H9 (cell line): ENCODE measurements around the gene ANKRD29. TPM values are rescaled to one million over a fixed set of nuclear protein-coding genes. Genes with fewer than 3 reads are reported as not detected.

ENCODE experiments used
- DNase-seq: peaks from one replicate; pipeline ENCODE4 v3.0.0-alpha.2; 2017
- H2AFZ ChIP-seq: one replicate; pipeline ENCODE4 v1.6.1; 2013; ENCODE audit warnings: mild to moderate bottlenecking, low read length, control low read depth, moderate library complexity
- H2AK5ac ChIP-seq: 2 replicates; pipeline ENCODE4 v1.6.1; 2013; ENCODE audit warnings: low read length, control low read depth, mixed read lengths; ENCODE audit not compliant: insufficient read length
- H2BK120ac ChIP-seq: one replicate; pipeline ENCODE4 v1.6.1; 2013; ENCODE audit warnings: low read depth, mild to moderate bottlenecking, low read length, control low read depth, inconsistent platforms; ENCODE audit not compliant: poor library complexity, severe bottlenecking
- H2BK12ac ChIP-seq: 2 replicates; pipeline ENCODE4 v1.6.1; 2013; ENCODE audit warnings: low read length, control low read depth, mixed read lengths, low read depth; ENCODE audit not compliant: insufficient read length
- H2BK15ac ChIP-seq: 2 replicates; pipeline ENCODE4 v1.6.1; 2013; ENCODE audit warnings: low read depth, low read length, control low read depth
- H2BK20ac ChIP-seq: one replicate; pipeline ENCODE4 v1.6.1; 2013; ENCODE audit warnings: low read depth, mild to moderate bottlenecking, low read length, control low read depth, inconsistent platforms; ENCODE audit not compliant: poor library complexity, severe bottlenecking
- H2BK5ac ChIP-seq: 2 replicates; pipeline ENCODE4 v1.6.1; 2013; ENCODE audit warnings: low read length, control low read depth, mixed read lengths; ENCODE audit not compliant: insufficient read length
- H3K14ac ChIP-seq: 2 replicates; pipeline ENCODE4 v1.6.1; 2013; ENCODE audit warnings: low read length, control low read depth; ENCODE audit not compliant: insufficient read depth
- H3K18ac ChIP-seq: 2 replicates; pipeline ENCODE4 v1.6.1; 2013; ENCODE audit warnings: low read depth, mild to moderate bottlenecking, mixed read lengths, low read length, control low read depth; ENCODE audit not compliant: insufficient read length
- H3K23ac ChIP-seq: 2 replicates; pipeline ENCODE4 v1.6.1; 2013; ENCODE audit warnings: low read length, control low read depth, mixed read lengths, low read depth; ENCODE audit not compliant: insufficient read length
- H3K23me2 ChIP-seq: 2 replicates; pipeline ENCODE4 v1.6.1; 2013; ENCODE audit warnings: low read depth, mild to moderate bottlenecking, mixed read lengths, low read length, control low read depth; ENCODE audit not compliant: insufficient read length, poor library complexity, severe bottlenecking
- H3K27ac ChIP-seq: 2 replicates; pipeline ENCODE4 v1.5.1; 2013; ENCODE audit warnings: low read length, control low read depth, mixed read lengths, low read depth; ENCODE audit not compliant: insufficient read length
- H3K27me3 ChIP-seq: 2 replicates; pipeline ENCODE4 v1.6.1; 2013; ENCODE audit warnings: low read length, control low read depth, inconsistent platforms; ENCODE audit not compliant: insufficient read depth
- H3K4ac ChIP-seq: 2 replicates; pipeline ENCODE4 v1.6.1; 2013; ENCODE audit warnings: low read depth, mild to moderate bottlenecking, control low read depth, inconsistent platforms, low read length, moderate library complexity
- H3K4me1 ChIP-seq: 2 replicates; pipeline ENCODE4 v1.6.1; 2013; ENCODE audit warnings: low read length, control low read depth, inconsistent platforms; ENCODE audit not compliant: insufficient read depth
- H3K4me2 ChIP-seq: 2 replicates; pipeline ENCODE4 v1.6.1; 2013; ENCODE audit warnings: low read length, control low read depth, mixed read lengths; ENCODE audit not compliant: insufficient read length, insufficient read depth
- H3K56ac ChIP-seq: 2 replicates; pipeline ENCODE4 v1.6.1; 2013; ENCODE audit warnings: low read depth, mild to moderate bottlenecking, mixed read lengths, low read length, control low read depth; ENCODE audit not compliant: insufficient read length
- H3K79me1 ChIP-seq: 2 replicates; pipeline ENCODE4 v1.6.1; 2013; ENCODE audit warnings: low read depth, mild to moderate bottlenecking, moderate library complexity, low read length, control low read depth, inconsistent platforms; ENCODE audit not compliant: insufficient read depth, poor library complexity, severe bottlenecking
- H3K79me2 ChIP-seq: 2 replicates; pipeline ENCODE4 v1.6.1; 2013; ENCODE audit warnings: low read length, control low read depth, inconsistent platforms; ENCODE audit not compliant: insufficient read depth
- H3K9ac ChIP-seq: 2 replicates; pipeline ENCODE4 v1.6.1; 2013; ENCODE audit warnings: low read length, control low read depth, mixed read lengths; ENCODE audit not compliant: insufficient read length; ENCODE audit errors: extremely low read depth
- H3K9me3 ChIP-seq: one replicate; pipeline ENCODE4 v1.6.1; 2013; ENCODE audit warnings: low read depth, low read length, inconsistent platforms; ENCODE audit not compliant: control insufficient read depth
- H3T11ph ChIP-seq: one replicate; pipeline ENCODE4 v1.6.1; 2013; ENCODE audit warnings: mild to moderate bottlenecking, low read length, control low read depth, inconsistent platforms
- H4K20me1 ChIP-seq: one replicate; pipeline ENCODE4 v1.6.1; 2013; ENCODE audit not compliant: control insufficient read depth, insufficient read length, insufficient read depth
- H4K5ac ChIP-seq: 2 replicates; pipeline ENCODE4 v1.6.1; 2013; ENCODE audit warnings: low read depth, mild to moderate bottlenecking, mixed read lengths, low read length, control low read depth; ENCODE audit not compliant: insufficient read length
- H4K8ac ChIP-seq: replicated peaks from 2 replicates; pipeline ENCODE4 v1.6.1; 2013; ENCODE audit warnings: low read length, control low read depth, mixed read lengths, low read depth; ENCODE audit not compliant: insufficient read length
- H4K91ac ChIP-seq: 2 replicates; pipeline ENCODE4 v1.6.1; 2013; ENCODE audit warnings: low read depth, mild to moderate bottlenecking, moderate library complexity, mixed read lengths, low read length, control low read depth; ENCODE audit not compliant: insufficient read length
- H3K27ac Mint-ChIP-seq, 3 experiments: 2 replicates in 2 of 3; 3 replicates in 1 of 3; pipeline ENCODE4 v1.8.0; 2020 to 2021; ENCODE audit warnings: mixed read lengths in 3 of 3, mild to moderate bottlenecking in 1 of 3, moderate library complexity in 1 of 3
- H3K27me3 Mint-ChIP-seq: 2 replicates; pipeline ENCODE4 v1.8.0; 2021; ENCODE audit warnings: low read depth, mild to moderate bottlenecking, moderate library complexity, mixed read lengths
- H3K36me3 Mint-ChIP-seq, 3 experiments: 2 replicates in 2 of 3; 3 replicates in 1 of 3; pipeline ENCODE4 v1.8.0; 2020 to 2021; ENCODE audit warnings: low read depth in 3 of 3, mixed read lengths in 3 of 3; ENCODE audit not compliant: insufficient read depth in 1 of 3
- H3K4me1 Mint-ChIP-seq, 2 experiments: 2 replicates each; pipeline ENCODE4 v1.8.0; 2020; ENCODE audit warnings: mixed read lengths in 2 of 2
- H3K4me3 Mint-ChIP-seq, 2 experiments: 2 replicates in 1 of 2; 3 replicates in 1 of 2; pipeline ENCODE4 v1.8.0; 2020 to 2021; ENCODE audit warnings: mild to moderate bottlenecking in 2 of 2, mixed read lengths in 2 of 2, moderate library complexity in 1 of 2
- H3K9me3 Mint-ChIP-seq, 2 experiments: 2 replicates in 1 of 2; 3 replicates in 1 of 2; pipeline ENCODE4 v1.8.0; 2020; ENCODE audit warnings: mild to moderate bottlenecking in 2 of 2, mixed read lengths in 2 of 2, moderate library complexity in 1 of 2
- CTCF ChIP-seq: fragments of 200-600 bp; sonication (generic); conservative IDR thresholded peaks from 3 replicates; pipeline ENCODE4 v1.8.0; 2021; ENCODE audit warnings: antibody characterized with exemption, mild to moderate bottlenecking
- WGBS: extraction: QIAGEN DNeasy Blood & Tissue Kit; methylation state at CpG from one replicate; pipeline ENCODE4 v1.1.7; 2013; ENCODE audit warnings: missing lambda C conversion rate, low lambda C conversion rate, mixed read lengths; ENCODE audit not compliant: insufficient read length; ENCODE audit errors: extremely low coverage; 5-methylcytosine and 5-hydroxymethylcytosine counted together
- total RNA-seq: library from RNA; stranded (reverse); gene quantifications from 2 replicates; pipeline ENCODE4 v1.2.1, GENCODE V29; 2021

Gene ANKRD29
- total RNA-seq, 1 experiment from 2014 or later, result 2.1 TPM

- H3K79me1 ChIP-seq, result no peaks in the 10 kb centered on the region
- H2BK12ac ChIP-seq, result no peak overlapping the region
- Mint-ChIP-seq H3K4me1 (peaks cover 15 to 23% of the 10 kb centered on the region in 2 experiments), H3K9me3 (peaks cover 7 to 9% of the 10 kb centered on the region in 2 experiments; a peak in 3 of 5 replicates), H3K36me3 (peaks cover 3 to 6% (median 6%) of the 10 kb centered on the region in 3 experiments; a peak in 6 of 7 replicates), H3K27me3 (no peaks in the 10 kb centered on the region; the same call in 1 of the 2 replicates), H3K27ac (no peak overlapping the region), H3K4me3 (no peak overlapping the region)
- no peaks in the 10 kb centered on the region for H3K27me3 ChIP-seq
- no peak overlapping the region for H3K23ac ChIP-seq
- H3K4me2 ChIP-seq, result no peak overlapping the region
- H4K8ac ChIP-seq, result no peak overlapping the region
- H3K18ac ChIP-seq, result no peak overlapping the region
- no peaks in the 10 kb centered on the region for H3K79me2 ChIP-seq
- TF ChIP-seq CTCF, result no peak
- no peaks in the 10 kb centered on the region for H3K23me2 ChIP-seq
- WGBS, result no CpG with 5 or more reads among the region's 2 CpGs
- H2BK5ac ChIP-seq, result no peak overlapping the region
- no peaks in the 10 kb centered on the region; the same call in 1 of the 2 replicates for H3K4me1 ChIP-seq
- no peak overlapping the region for H3K14ac ChIP-seq
- no peak overlapping the region for H3K56ac ChIP-seq
- peaks cover 7% of the 10 kb centered on the region for H3K9me3 ChIP-seq
- H2BK120ac ChIP-seq, result no peak overlapping the region
- H3K9ac ChIP-seq, result no peak overlapping the region
- no peak overlapping the region for H2AFZ ChIP-seq
- H2BK20ac ChIP-seq, result no peak overlapping the region
- no peak overlapping the region for H3T11ph ChIP-seq
- H4K20me1 ChIP-seq, result no peaks in the 10 kb centered on the region
- H2AK5ac ChIP-seq, result no peak overlapping the region
- no peak overlapping the region for H4K91ac ChIP-seq
- DNase-seq, result no peak
- no peak overlapping the region for H4K5ac ChIP-seq
- no peak overlapping the region for H2BK15ac ChIP-seq
- H3K4ac ChIP-seq, result no peak overlapping the region
- no peak overlapping the region for H3K27ac ChIP-seq
Measured at GRCh38 chr18:23646282-23646681, 16.4 kb downstream of the ANKRD29 start.
